CD4-positive, alpha-beta T cell treated with Interleukin-10 for 1 hour (primary cell): ENCODE results near the gene NTN4.
A peak's percentile ranks its signal among the peaks of the same experiment; 100 is the strongest.
"Not testable (repeated sequence)": the region's sequence is repeated elsewhere in the genome, so short reads cannot be mapped to it uniquely, and the experiment has no call there.

ENCODE experiments used
- DNase-seq: peaks from one replicate; pipeline ENCODE4 v3.0.0-alpha.2; 2020

NTN4 gene

GRCh38 chr12:95796225-95796981 lies 5.8 kb upstream of the NTN4 start:
- no peak for DNase-seq

GRCh38 chr12:95790917-95791849 lies 619 bp upstream of the NTN4 start:
- peak; percentile 30 for DNase-seq

DNA sequence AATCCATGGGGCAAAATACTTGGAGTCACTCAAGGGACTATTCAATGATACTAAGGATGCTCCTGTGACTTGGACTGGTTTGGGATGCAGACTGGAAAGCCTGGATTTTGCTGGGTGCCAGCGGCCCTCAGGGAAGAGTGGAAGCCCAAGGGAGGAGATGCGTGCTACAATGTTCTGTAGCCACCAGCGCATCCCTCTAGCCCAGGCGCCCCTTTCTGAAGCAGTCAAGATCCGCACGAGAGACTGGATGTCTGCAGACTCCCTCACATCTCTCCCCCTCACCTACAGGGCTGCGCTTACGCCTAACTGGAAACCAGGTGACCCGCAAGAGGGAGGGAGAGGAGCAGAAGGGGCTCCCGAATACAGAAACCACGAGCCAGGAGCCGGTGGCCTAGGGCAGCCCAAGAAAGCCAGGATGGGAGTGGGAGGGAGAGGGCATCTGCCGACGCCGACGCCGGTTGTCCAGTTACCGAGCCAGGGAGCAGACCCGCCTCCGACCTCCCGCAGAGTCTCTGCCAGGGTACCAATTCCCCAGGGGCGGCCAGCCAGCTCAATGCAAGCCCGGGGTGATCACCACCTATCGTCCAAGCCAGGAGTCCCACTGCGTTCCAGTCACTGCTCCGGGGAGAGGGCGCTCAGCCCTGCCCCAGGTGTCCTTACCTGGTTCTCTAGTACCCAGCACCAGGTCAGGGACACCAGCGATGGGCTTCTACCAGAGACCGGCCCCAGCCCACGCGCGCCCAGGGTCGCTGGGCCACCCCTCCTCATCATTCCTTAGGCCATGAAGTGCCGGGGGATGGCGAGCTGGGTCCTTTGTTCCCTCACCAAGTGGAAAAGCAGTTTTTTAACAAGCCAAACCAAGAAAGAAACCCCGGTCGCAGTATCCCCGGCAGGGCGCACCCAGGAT lies 1.2 kb downstream of the NTN4 start:
- DNase-seq: no peak

DNA sequence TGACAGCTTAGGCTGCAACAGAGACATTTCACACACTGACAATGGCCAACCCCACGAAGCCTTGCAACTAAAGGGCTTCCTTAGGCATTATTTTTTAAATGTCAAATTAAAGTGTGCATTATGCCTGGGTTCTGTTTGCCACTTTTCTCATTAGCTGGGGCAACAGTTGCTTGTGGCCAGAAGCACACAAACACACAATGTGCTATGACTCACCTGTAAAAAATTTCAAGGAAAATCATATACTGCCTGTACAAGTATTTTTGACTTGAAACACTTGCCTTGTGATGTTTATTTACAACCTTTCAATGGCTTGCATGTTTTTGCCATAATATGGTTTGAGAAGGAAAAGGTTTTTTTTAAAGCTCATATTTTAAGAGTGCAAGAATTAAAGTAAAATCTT lies 1.9 kb downstream of the NTN4 start:
- no peak for DNase-seq

DNA sequence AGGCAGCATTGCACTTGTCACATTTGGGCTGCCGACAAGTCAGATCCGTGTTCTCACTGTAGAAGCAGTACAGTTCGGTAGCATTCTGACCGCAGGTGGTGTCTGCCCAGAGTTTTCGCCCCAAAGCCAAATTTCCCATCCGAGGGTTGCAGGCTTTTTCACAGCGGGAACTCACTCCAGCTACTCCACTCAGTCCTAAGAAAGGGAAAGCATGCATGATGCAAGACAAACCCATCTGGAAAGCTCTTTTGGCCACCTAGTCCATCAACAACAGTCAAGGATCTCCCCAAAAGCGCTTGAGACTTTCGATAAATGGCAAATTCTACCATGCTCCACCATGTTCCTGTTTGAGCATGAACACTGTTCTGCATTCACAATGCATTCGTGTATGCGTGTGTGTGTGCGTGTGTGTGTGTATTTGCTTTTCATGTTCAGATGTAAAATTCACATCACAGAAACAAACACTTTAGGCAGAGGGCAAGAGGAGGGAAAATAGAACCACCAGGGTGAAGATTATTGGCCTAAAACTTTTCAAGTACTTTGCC lies 3.2 kb downstream of the NTN4 start:
- DNase-seq: no peak

DNA sequence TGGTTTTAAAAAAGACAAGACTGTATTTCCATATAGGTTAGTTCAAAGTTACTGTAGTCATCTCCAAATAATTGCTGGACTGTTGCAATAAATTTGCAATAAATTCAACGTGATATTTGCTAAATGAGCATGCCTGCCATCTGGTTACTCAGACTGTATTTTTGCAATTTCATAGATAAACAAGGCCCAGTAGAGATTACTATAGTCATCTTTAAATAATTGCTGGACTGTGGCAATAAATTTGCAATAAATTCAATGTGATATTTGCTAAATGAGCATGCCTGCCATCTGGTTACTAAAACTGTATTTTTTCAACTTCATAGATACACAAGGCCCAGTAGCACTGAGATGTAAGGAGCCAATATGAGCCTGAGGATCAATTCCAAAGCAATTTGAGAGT lies 5.6 kb downstream of the NTN4 start:
- no peak for DNase-seq

- DNase-seq: no peak
These were observed 6.3 kb downstream of the NTN4 start for GRCh38 chr12:95784286-95784685.

- DNase-seq: not testable (repeated sequence)
These were observed 15.1 kb downstream of the NTN4 start for GRCh38 chr12:95775466-95775865.

DNA sequence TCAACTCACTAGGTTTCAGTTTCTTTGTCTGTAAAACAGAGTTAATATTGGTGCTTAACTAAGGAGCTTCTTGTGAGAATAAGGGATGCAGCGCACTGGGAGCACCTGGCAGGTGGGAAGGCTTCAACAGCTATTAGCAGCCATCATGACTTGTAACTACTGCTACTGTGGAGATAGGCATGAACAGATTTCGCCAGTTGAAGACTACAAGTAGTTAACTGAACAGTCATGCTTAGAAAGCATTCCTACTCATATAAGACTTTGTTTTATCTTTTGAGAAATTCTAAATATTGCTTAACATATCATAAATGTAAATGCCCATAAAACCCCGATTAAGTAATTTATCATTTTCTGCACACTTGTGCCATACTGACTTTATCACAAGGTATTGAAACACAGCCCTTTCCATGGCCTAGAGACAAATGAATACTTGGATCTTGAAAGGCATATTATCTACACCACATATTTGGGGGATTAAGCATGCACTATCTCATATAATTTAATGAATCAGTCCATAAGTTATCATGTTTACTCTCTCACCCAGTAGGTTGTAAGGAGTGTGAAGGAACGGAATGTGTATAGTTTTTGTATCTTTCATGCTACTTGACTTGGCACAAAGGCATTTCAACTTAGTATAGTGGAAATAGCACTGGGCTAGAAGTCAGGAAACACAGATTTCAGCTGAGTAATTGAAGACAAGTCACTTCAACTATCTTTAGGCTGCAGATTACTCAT lies 16.1 kb downstream of the NTN4 start:
- DNase-seq: no peak

- no peak for DNase-seq
These were observed 17.2 kb downstream of the NTN4 start for GRCh38 chr12:95773320-95773719.

- DNase-seq: no peak
These were observed 22.9 kb downstream of the NTN4 start for GRCh38 chr12:95767703-95768102.

GRCh38 chr12:95766356-95767019 lies 24.1 kb downstream of the NTN4 start:
- no peak for DNase-seq

GRCh38 chr12:95764848-95765247 lies 25.7 kb downstream of the NTN4 start:
- DNase-seq: no peak

GRCh38 chr12:95763809-95764253 lies 26.7 kb downstream of the NTN4 start:
- no peak for DNase-seq

DNA sequence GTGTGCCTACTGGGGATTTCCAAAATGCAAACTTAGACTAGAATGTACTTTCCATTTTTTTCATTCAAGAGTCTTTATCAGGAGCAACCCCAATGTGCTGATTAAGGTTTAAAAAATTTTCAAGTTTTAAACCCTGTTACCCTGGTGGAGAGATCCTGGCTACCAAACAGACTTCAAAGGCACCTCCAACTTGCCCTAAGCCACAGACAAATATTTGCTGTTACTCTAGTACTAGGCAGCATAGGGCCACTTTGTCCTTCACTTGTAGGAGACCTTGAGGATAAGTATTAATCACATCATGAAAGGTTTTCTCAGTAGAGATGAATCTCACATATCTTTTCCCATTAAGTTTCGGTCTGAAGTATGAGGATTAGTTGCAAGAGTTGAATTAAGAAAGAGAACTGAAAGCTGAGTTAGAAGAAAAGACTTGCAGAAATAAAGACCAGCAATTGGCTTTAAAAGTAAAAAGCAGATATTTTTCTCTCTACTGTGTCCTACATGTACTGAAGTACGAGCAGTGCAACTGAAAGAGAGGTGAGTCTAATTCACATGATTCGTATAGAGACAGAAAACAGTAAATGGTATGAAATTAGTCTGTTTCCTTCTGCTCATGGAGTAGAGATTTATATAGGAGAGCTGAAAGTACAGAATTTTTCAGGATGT lies 28.3 kb downstream of the NTN4 start:
- no peak for DNase-seq

GRCh38 chr12:95760371-95760770 lies 30.2 kb downstream of the NTN4 start:
- DNase-seq: no peak

DNA sequence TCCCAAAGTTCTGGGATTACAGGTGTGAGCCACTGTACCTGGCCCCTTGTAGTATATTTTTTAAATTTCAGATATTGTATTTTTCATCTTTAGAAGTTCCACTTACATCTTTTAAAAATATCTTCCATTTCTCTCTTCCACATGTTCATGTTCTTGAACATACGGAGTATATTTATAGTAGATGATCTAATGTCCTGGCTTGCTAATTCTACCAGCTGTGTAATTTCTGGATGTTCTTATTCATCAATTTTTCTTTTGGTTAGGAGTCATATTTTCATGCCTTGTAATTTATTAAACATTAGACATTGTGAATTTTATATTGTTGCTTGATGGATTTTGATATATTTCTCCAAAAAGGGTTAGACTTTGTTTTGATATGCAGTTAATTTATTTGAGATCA lies 30.8 kb downstream of the NTN4 start:
- DNase-seq: no peak

- DNase-seq: no peak
These were observed 31.5 kb downstream of the NTN4 start for GRCh38 chr12:95759039-95759438.

GRCh38 chr12:95756362-95756761 lies 34.2 kb downstream of the NTN4 start:
- no peak for DNase-seq

GRCh38 chr12:95755261-95755865 lies 35.2 kb downstream of the NTN4 start:
- no peak for DNase-seq
